ENCODE data around the gene FKBP14. TPM values are rescaled to one million over a fixed set of nuclear protein-coding genes. Genes with fewer than 3 reads are reported as not detected.

The FKBP14 gene
- total RNA-seq, 1 experiment from 2014 or later: 54.4 TPM

Other genes starting within 250 kb of the FKBP14 start
- gene WIPF3, start 220.2 kb downstream of the FKBP14 start, total RNA-seq (2014; rRNA removed; shearing (Covaris generic)): not detected in 2 replicates
- gene SCRN1, start 36.9 kb downstream of the FKBP14 start, total RNA-seq (2014; rRNA removed; shearing (Covaris generic)): 111 and 130 TPM in 2 replicates
- gene PLEKHA8, start 1.7 kb upstream of the FKBP14 start, total RNA-seq (2014; rRNA removed; shearing (Covaris generic)): 21.0 and 23.2 TPM in 2 replicates
- 11.8 and 18.4 TPM in 2 replicates for gene MTURN, start 108.3 kb upstream of the FKBP14 start, total RNA-seq (2014; rRNA removed; shearing (Covaris generic))